Kidney epithelial cell (primary cell): ENCODE data around the gene QPCTL. TPM values are rescaled to one million over a fixed set of nuclear protein-coding genes. Genes with fewer than 3 reads are reported as not detected.

Experiments used
- DNase-seq: peaks from one replicate; pipeline ENCODE4 v3.0.0-alpha.2; 2010; ENCODE audit warnings: low read depth
- H3K27me3 ChIP-seq: 2 replicates; pipeline ENCODE4 v1.6.0; 2011; ENCODE audit warnings: low read length; ENCODE audit not compliant: control insufficient read depth, insufficient read depth
- H3K36me3 ChIP-seq: 2 replicates; pipeline ENCODE4 v1.5.1; 2011; ENCODE audit warnings: low read length; ENCODE audit not compliant: control insufficient read depth, insufficient read depth
- H3K4me3 ChIP-seq: 2 replicates; pipeline ENCODE4 v1.5.1; 2011; ENCODE audit warnings: low read depth, mild to moderate bottlenecking, control low read depth, low read length
- total RNA-seq: library from RNA; depleted of rRNA; stranded (reverse); fragments of >200 nt; gene quantifications from 2 replicates; pipeline ENCODE4 v1.2.3, GENCODE V29; 2015
- TF ChIP-seq, protein P1 (sequence below): IDR thresholded peaks from 2 replicates; pipeline ENCODE4 v1.5.1; 2011; ENCODE audit warnings: mild to moderate bottlenecking, moderate library complexity, low read length, control low read depth, inconsistent platforms; ENCODE audit not compliant: insufficient read depth, poor library complexity, severe bottlenecking

QPCTL gene
- total RNA-seq, 1 donor from 2014 or later, result 15.6 TPM

DNA sequence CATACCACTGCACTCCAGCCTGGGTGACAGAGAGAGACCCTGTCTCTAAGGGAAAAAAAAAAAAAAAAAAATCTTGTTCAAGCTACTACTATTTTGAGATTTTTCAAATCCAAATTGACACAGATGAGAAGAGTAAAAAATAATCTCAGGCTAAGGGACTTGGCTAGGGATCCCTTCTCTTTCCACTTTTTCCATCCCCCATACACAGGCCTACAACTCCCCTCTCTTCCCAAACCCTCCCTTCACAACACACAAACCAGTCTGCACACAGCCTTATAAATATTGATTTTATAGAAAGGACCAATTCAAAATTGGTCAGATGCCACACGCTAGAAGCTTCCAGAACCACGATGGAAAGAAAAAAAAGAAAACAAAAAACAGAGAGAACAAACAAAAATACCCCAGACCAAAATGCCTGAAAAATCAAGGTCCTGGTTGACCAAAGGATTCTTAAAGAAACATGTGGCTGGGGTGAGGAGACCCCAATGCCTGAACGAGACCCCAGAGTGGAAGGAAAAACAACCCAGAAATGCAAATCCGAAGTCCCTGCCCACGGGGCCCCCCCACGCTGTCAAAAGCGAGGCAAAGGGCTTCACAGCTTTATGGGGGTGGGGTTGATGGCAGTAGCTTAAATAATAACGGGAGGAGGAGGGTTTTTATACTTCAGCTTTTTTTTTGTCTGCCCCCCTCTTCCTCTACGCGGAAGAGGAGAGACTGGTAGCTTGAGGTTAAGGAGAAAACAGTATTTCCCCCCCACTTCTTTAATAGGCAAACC is 18.1 kb downstream of the QPCTL start:
- Histone ChIP-seq H3K36me3 (no peaks in the 10 kb centered on the region), H3K4me3 (no peak overlapping the region), H3K27me3 (no peaks in the 10 kb centered on the region)
- TF ChIP-seq, protein P1, sequence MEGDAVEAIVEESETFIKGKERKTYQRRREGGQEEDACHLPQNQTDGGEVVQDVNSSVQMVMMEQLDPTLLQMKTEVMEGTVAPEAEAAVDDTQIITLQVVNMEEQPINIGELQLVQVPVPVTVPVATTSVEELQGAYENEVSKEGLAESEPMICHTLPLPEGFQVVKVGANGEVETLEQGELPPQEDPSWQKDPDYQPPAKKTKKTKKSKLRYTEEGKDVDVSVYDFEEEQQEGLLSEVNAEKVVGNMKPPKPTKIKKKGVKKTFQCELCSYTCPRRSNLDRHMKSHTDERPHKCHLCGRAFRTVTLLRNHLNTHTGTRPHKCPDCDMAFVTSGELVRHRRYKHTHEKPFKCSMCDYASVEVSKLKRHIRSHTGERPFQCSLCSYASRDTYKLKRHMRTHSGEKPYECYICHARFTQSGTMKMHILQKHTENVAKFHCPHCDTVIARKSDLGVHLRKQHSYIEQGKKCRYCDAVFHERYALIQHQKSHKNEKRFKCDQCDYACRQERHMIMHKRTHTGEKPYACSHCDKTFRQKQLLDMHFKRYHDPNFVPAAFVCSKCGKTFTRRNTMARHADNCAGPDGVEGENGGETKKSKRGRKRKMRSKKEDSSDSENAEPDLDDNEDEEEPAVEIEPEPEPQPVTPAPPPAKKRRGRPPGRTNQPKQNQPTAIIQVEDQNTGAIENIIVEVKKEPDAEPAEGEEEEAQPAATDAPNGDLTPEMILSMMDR, result no peak
- no peak for DNase-seq

GRCh38 chr19:45711851-45712698 is 19.6 kb downstream of the QPCTL start:
- no peak overlapping the region for H3K4me3 ChIP-seq
- H3K27me3 ChIP-seq, result no peaks in the 10 kb centered on the region
- TF ChIP-seq, protein P1, result no peak
- H3K36me3 ChIP-seq, result no peaks in the 10 kb centered on the region
- no peak for DNase-seq

DNA sequence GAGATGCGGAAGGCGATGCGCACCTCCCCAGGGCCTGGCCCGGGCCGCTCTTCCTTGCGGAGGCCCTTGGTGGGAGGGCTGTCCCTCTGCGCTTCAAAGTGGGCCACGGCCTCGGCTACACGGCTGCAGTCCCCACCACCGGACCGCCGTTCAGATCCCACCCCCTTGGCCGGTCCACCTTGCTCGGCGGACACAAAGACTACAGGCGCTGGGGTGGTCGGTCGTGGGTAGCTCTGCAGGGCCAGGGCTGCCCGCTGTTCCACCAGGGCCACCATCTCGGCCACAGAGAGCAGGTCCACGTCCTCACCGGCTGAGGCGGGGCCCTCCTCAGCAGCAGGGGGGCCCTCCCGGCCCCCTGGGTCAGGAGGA is 20.2 kb downstream of the QPCTL start:
- DNase-seq, result no peak
- TF ChIP-seq, protein P1, result no peak
- Histone ChIP-seq H3K36me3 (no peaks in the 10 kb centered on the region), H3K4me3 (no peak overlapping the region), H3K27me3 (no peaks in the 10 kb centered on the region)

DNA sequence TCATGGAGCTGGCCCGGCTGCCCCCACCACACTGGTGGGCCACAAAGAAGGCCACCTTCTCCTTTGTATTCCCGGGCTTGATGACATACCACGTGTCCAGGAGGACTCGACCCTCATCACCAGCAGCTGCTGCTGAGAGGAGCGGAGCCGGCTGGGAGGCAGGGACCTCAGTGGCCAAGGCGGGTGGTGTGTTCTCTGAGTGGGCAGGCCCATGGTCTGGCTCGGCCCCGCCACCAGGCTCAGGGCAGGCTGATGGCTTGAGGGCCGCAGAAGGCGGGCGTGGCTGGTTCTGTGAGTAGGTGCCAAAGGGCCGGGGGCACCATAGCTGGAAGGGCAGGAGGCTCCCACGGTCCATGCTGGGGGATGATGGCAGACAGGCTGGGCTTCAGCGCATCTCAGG is 20.7 kb downstream of the QPCTL start:
- Histone ChIP-seq H3K4me3 (no peak overlapping the region), H3K27me3 (no peaks in the 10 kb centered on the region), H3K36me3 (no peaks in the 10 kb centered on the region)
- DNase-seq, result no peak
- TF ChIP-seq, protein P1, result no peak

DNA sequence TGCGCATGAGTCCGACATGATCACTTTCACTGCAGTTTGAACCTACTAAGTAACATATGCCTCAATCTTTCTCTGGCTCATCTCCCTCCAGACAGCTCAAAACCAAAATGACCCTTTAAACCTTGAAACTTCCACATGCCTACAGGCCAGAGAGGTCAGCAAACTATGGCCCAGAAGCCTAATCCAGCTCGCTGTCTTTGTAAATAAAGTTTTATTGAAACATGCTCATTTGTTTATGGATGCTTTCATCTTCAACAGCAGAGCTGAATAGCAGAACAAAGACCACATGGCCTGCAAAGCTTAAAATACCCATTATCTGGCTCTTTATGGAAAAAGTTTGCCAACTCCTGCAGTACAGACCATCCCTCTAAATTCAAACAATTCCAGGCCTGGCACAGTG is 22.7 kb downstream of the QPCTL start:
- Histone ChIP-seq H3K4me3 (no peak overlapping the region), H3K27me3 (no peaks in the 10 kb centered on the region), H3K36me3 (no peaks in the 10 kb centered on the region)
- no peak for DNase-seq
- TF ChIP-seq, protein P1, result no peak
